HG03520 (cell line): ENCODE data around the gene FAM181A.

Experiments
- ATAC-seq: cut with Tn5 transposase; IDR thresholded peaks from one replicate; pipeline ENCODE4 v1.9.1; 2021; ENCODE audit warnings: mild to moderate bottlenecking, moderate library complexity; ENCODE audit not compliant: unreplicated experiment

FAM181A gene

DNA sequence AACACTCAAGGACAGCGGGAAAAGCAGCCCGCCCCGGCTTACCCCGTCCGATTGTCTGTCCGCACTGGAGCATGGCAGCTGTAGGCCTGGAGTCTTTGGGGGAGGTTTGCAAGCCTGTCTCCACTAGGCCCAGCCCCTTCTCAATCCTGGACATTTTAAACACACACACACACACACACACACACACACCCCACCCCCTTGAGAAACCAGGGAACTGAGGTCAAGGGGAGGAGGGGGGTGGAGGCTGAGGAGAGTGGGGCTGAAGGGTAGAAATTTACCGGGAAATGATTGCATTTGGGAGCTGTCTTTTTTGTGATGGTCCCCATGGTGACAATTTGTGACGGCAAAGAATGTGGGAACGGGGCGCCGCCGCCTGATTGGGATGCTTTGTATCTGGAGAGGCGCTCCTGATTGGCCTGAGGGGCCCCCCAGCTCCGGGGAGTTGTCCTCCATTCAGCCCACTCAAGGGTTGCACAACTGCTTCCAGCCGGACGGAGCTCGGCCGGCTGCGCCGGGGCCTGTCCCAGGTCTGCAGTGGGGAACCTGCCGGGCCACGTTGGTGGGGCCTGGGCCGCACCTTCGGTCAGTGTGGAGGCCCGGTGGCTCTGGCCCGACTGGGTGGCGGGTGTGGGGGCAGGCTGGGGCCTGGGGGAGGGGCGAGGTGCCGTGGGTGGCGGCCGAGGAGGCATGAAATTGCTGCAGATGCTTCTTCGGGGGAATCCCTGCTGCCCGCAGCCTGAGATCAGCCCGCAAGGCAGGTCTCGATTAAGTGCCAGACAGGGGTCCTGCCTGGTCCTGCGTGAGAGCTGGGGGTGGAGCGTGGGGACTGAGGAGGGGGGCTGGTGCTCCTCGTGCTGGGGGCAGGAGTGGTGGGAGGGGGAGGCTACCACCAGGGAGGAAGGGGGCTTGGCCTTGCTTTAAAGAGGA is at the start of gene FAM181A:
Gene FAM181A, plus strand, starts transcription at position 472 of the 927 bp plus-strand sequence. CDS start 942 bp downstream, outside the sequence.
- ATAC-seq: no peak

DNA sequence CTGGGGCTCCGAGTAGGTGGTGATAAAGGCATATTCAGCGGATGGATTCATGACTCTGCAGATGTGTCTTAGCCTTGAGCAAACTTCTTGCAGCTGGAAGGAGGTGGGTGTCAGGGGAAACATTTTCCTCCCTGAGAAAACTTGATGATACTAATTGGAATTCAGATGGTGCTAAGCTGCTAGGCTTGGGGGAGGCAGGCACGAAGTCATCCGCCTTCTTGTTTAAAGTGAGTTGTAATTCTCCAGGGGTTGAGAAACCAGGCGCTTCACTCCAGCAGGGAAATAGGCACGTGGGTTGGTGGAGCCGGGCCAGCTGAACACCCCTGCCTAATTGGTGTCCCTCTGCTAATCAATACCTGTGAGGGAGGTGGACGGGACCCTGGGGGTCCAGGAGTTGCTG is 48.9 kb upstream of the FAM181A start:
- ATAC-seq: no peak

DNA sequence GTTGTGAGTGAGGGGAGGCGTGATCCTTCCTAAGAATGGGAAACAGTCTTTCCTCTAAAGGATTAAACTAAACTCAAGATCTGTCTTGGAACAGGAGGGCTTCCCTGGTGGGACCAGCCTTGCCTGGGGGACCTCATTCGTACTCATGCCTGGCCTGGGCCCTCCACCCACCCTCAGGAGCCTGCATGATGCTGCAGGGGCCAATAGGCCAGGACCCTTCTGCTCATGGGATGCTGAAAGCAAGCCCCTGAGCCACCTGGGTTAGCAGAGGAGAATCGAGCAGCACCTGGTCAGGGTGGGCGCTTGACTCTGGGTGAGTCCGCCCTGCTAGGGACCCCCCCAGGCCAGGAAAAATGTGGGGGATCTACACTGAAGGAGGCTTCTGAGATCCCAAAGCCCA is 48.3 kb upstream of the FAM181A start:
- ATAC-seq: no peak

GRCh38 chr14:93879362-93879983 is 47.7 kb upstream of the FAM181A start:
- ATAC-seq: no peak

- ATAC-seq: no peak
These were observed 46.9 kb upstream of the FAM181A start for GRCh38 chr14:93880021-93880820.

GRCh38 chr14:93884950-93885349 is 42.2 kb upstream of the FAM181A start:
- no peak for ATAC-seq

DNA sequence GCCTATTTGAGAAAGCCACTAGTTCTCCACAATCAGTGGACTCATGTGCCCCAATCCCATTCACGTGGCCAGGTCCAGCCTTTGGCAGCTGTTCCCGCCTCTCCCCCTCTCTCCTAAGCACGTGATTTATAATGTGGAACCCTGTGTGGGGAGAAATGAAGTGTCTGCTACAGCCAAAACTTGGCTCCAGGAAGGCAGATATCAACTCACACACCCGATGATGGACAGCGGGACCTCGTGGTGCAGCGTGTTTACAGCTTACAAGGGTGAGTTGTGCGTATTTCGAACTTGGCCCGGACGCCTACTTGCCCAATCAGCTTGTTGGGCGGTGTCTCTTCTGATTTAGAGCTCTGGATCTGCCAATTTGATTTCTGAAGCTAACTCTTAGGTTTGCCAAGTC is 38.1 kb upstream of the FAM181A start:
- ATAC-seq: no peak

DNA sequence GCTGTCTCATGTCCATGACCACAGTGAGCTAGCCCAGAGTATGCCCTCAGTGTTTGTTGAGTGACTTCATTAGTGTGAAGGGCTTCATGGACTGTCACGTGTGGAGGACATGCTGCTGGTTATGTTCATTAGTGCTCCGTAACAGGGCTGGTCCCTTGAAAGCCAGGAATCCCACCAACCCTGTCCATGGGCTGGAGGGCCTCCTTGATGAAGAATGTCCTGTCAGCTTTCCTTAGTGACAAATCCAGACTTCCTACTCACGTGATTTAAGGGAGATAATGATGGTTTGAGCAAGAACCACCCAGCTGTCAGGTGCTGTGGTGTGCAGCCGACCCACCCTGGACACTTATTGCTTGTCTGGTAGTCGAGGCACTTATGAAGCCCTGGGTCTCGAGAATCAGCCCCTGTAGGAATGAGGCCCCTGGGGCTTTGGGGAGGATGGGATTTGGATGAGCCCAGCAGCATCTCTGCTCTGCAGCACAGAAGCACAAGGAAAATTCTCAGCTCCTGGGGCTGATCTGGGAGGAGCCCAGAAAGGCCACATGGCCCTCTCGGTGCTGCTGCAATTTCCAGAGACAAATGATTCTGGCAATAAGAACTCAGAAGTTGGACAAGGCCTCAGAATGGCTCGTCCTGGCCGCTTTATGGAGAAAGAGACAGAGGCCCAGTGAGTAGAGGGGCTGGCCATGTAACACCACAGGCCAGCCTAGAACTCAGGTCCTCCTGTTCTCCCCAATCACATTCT is 37.2 kb upstream of the FAM181A start:
- ATAC-seq: no peak

DNA sequence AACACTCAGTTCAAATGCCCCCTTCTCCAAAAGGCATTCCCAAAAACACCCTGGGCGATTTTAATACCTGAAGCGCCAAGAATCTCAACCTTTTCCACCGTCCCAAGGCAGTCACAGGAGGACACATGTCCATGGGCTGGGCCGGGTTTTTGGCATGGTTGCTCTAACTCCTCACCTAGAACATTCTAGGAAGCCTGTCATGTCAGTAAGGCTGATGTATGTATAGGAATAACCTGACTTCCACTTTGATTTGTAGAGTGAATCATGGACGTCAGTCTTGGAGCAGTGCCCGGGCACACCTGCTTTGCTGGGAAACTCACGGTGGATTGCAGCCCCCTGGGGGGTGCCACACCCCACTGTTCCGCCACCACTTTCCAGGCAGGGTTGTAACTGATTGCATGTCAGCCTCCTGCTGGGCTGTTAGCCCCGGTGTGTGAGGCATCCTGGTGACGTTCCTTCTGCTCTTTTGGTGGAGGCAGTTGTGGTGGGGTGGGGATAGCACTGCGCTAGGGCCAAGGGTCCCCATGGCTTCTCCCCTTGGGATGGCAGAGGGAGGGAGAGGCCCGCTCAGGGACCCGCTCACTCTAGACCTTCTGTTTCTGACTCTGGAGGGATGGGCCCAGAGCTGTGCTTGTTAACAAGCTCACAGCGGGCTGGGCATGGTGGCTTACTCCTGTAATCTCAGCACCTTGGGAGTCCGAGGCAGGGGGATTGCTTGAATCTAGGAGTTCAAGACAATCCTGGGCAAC is 35.2 kb upstream of the FAM181A start:
- no peak for ATAC-seq

GRCh38 chr14:93892505-93892839 is 34.7 kb upstream of the FAM181A start:
- ATAC-seq: no peak

DNA sequence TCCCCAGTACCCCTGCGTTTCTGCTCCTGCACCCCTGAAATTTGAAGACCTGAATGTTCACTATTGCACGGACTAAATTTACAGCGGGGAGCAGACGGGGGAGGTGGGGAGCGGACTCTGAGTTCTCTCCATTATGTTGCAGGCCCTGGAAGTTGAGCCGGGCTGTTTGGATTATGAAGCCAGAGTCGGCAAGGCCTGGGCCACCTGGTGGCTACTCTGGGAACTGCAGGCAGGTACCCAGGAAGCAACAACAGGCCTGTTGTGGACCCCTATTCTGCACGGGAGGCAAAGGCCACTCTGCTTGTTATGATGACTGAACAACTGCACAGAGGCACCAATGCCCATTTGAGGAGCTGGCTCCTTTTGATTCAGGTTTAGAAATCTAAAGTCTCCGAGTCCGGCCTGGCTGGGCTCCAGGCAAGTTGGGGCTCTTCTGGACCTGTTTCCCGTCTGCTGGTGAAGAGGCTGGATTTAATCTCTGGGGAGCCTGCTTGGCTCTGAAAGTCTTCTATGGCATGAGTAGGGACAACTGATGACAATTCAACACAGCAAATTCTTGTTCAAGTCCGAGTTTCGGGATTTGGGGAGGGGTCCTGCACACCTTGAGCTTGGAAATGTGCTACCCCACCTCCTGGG is 34.1 kb upstream of the FAM181A start:
- no peak for ATAC-seq

DNA sequence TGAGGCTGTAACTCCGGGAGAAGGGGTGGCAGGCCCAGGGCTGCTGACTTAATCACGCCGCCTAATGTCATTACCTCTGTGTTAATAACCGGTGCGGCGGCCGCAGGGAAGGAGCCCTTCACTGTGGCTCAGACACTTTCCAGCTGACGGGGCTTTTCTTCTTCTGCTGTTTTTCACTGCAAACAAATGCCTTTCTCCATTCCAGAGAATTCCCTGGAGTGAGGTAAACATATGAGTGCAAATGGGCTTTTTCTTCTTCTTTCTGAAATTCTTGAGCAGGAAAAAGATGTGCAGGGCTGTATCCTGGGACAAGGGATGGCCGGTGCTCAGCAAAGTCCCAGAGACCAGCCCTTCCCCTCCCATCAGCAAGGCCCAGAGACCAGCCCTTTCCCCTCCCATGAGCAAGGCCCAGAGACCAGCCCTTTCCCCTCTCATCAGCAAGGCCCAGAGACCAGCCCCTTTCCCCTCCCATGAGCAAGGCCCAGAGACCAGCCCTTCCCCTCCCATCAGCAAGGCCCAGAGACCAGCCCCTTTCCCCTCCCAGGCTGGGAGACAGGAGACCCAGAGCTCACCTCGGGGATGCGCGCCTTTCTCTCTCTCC is 33.4 kb upstream of the FAM181A start:
- no peak for ATAC-seq

DNA sequence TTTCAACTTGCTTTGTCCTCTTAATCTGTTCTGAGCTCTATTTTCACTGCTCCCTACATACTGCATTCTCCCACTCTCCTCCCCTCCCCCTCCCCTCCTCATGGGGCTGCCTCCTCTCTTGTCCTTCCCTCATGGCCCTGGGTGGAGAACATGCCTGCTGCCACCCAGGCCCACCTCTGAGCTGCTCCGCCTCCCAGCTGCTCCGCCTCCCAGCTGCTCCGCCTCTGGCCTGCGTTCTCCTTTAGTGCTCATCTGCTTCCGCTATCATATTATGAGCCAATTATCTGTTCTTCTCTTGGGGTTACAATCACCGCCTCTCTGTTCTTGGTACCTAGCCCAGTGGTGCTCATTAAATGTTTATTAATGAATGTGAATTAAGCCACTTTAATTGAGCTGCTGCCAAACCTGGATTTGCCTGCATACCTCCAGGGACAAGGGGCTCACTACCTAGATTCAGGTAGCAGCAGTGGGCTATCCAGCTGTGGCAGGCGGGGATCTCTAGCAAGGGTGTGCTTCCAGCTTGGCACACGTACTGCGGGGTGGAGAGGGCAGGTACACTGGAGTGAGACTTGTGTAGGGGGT is 32.0 kb upstream of the FAM181A start:
- no peak for ATAC-seq

DNA sequence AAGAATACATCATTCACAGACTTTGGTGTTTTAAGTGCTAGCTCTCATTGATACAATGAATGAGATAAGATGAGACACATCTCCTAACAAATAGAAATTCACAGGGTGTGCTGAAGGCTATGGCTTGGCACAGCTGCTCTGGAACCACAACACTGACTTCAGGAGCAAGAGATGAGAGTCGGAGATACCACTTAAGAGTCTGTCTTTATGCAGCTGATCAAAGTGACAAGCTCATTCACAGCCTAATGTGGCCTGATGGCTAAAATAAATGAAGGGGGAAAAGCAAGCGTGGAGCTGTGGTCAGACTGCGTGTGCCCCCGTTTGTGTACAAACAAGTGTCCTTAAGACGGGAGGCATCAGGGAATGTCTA is 29.7 kb upstream of the FAM181A start:
- ATAC-seq: no peak

DNA sequence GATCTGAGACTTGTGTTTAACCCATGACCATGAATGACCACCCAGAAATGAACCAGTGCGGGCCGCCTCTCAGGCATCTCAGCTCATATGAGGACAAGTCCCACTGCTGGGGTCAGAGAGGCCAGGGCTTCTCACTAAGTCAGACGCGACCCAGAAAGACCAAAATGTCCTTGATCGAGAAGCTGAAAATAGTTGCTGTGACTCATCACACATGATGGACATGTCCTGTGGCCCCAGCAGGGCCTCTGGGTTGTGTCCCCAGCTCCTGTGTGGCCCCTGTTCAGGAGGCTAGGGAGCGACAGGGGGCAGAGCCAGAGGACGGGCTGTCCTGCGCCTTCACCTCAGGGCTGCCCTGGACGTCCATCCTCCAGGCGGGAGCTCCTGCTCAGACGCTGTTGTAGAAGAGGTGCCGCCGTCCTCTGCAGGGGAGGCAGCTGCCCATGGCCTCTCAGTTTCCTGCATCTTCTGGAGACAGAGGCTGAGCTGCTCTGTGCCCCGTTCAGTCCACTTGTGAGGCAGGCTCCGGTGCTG is 29.0 kb upstream of the FAM181A start:
- no peak for ATAC-seq

DNA sequence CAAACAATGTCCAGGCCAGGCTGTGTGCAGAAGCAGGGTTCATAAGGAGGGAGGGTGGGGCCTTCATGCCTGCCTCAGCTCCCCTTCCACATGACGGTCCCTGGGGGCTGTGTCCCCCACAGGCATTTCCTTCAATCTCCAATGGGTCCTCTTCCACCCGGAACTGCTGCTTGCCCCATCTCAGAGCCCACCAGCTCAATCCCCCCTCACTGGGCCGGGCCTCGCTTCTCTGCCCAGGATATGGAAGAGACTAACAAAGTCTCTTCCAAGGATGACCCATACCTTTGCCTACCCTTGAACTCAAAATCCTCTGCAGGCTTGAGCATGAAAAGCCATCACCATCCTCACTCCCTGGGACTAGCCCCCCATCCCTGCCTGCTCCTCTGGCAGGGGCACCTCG is 28.4 kb upstream of the FAM181A start:
- ATAC-seq: no peak

GRCh38 chr14:93901813-93902212 is 25.3 kb upstream of the FAM181A start:
- no peak for ATAC-seq

- ATAC-seq: no peak
These were observed 24.4 kb upstream of the FAM181A start for GRCh38 chr14:93902619-93903307.
